K562 (cell line): Measurements from ENCODE around the gene CARD11. TPM values are rescaled to one million over a fixed set of nuclear protein-coding genes. Genes with fewer than 3 reads are reported as not detected.

Experiments used
- CHD7 ChIP-seq: fragments of 200-600 bp; sonication (generic); IDR thresholded peaks from one replicate; pipeline ENCODE4 v1.6.1; 2012; ENCODE audit warnings: mild to moderate bottlenecking, low read depth, low read length, inconsistent platforms
- FOXP4 ChIP-seq: sonication (generic); formaldehyde crosslinking; IDR thresholded peaks from 2 replicates; pipeline ENCODE4 v1.8.0; 2022; ENCODE audit warnings: mild to moderate bottlenecking, missing genetic modification reagents, borderline replicate concordance
- MNT ChIP-seq, 2 experiments: fragments of 450-650 bp; conservative IDR thresholded peaks; 2 replicates each; pipeline ENCODE4 v1.6.1; 2017; ENCODE audit warnings: mild to moderate bottlenecking in 2 of 2, moderate library complexity in 2 of 2
- polyA plus RNA-seq, 8 experiments: library from polyadenylated mRNA; depleted of rRNA in 4 of 8; stranded (reverse) in 5 of 8; unstranded in 3 of 8; fragments of >200 nt; fragmentation: Nextera tagmentation in 2 of 8; fragmentation: Illumina TruSeq in 1 of 8; extraction: Ambion mirVana in 2 of 8; extraction: Trizol in 1 of 8; gene quantifications; 2 replicates each; pipeline versions ENCODE4 v1.2.1 to v1.2.3, GENCODE V29; 2011 to 2014; ENCODE audit warnings: inconsistent platforms in 1 of 8, missing spikeins in 1 of 8
- total RNA-seq, 7 experiments: library from RNA; depleted of rRNA in 6 of 7; stranded (reverse); fragments of >200 nt in 6 of 7; fragmentation: Illumina TruSeq in 2 of 7; extraction: Trizol in 2 of 7; gene quantifications; 2 replicates each; pipeline versions ENCODE4 v1.2.1 to v1.2.3, GENCODE V29; 2011 to 2021; ENCODE audit warnings: low replicate concordance in 1 of 7

The CARD11 gene
- total and polyA plus RNA-seq, 9 of the 15 experiments (the other 6 are each of a cell fraction or from before 2014, with no cell fraction given), result 0.07 to 12.8 (median 5.7) TPM

- TF ChIP-seq MNT (conservative IDR thresholded peaks at IDR 0.05) (no peak), CHD7 (no peak), FOXP4 (no peak)
Measured at GRCh38 chr7:2967705-2968104, 76.0 kb downstream of the CARD11 start (continued).
